Loucy (cell line): ENCODE results near the gene LYPD8.

Experiments
- H2AFZ ChIP-seq: fragments of 200-600 bp; sonication (generic); 2 replicates; pipeline ENCODE4 v1.6.0; 2016; ENCODE audit warnings: antibody characterized with exemption, mild to moderate bottlenecking, low read length, moderate library complexity
- H3F3A ChIP-seq: fragments of 200-600 bp; 2 replicates; pipeline ENCODE4 v1.6.0; 2016; ENCODE audit warnings: antibody characterized with exemption, low read depth, mild to moderate bottlenecking
- H3K27me3 ChIP-seq: fragments of 200-600 bp; sonication (generic); 2 replicates; pipeline ENCODE4 v1.6.1; 2014; ENCODE audit warnings: low read length, mild to moderate bottlenecking; ENCODE audit not compliant: insufficient read depth, poor library complexity, severe bottlenecking
- H3K36me3 ChIP-seq: fragments of 200-600 bp; sonication (generic); 2 replicates; pipeline ENCODE4 v1.6.1; 2016; ENCODE audit warnings: low read length; ENCODE audit not compliant: insufficient read depth
- H3K4me1 ChIP-seq: fragments of 200-600 bp; sonication (generic); 2 replicates; pipeline ENCODE4 v1.5.1; 2014; ENCODE audit warnings: low read length, mild to moderate bottlenecking; ENCODE audit not compliant: insufficient read depth, poor library complexity, severe bottlenecking
- H3K4me2 ChIP-seq: fragments of 200-600 bp; sonication (generic); 2 replicates; pipeline ENCODE4 v1.6.0; 2014; ENCODE audit warnings: antibody characterized with exemption, low read length, low read depth, mild to moderate bottlenecking; ENCODE audit not compliant: poor library complexity, severe bottlenecking
- H3K4me3 ChIP-seq: fragments of 200-600 bp; sonication (generic); 2 replicates; pipeline ENCODE4 v1.5.1; 2014; ENCODE audit warnings: low read length, mild to moderate bottlenecking, mixed read lengths; ENCODE audit not compliant: poor library complexity, severe bottlenecking
- H3K79me2 ChIP-seq: fragments of 200-600 bp; sonication (generic); 2 replicates; pipeline ENCODE4 v1.6.1; 2014; ENCODE audit warnings: low read length; ENCODE audit not compliant: insufficient read depth
- H3K9ac ChIP-seq: fragments of 200-600 bp; sonication (generic); 2 replicates; pipeline ENCODE4 v1.6.0; 2014; ENCODE audit warnings: mild to moderate bottlenecking, low read depth, low read length, moderate library complexity; ENCODE audit not compliant: poor library complexity, severe bottlenecking
- H3K9me2 ChIP-seq: fragments of 200-600 bp; sonication (generic); replicated peaks from 2 replicates; pipeline ENCODE4 v1.6.1; 2016; ENCODE audit warnings: low read depth, low read length, mixed read lengths
- H3K9me3 ChIP-seq: fragments of 200-600 bp; sonication (generic); 2 replicates; pipeline ENCODE4 v1.6.1; 2014; ENCODE audit warnings: mild to moderate bottlenecking, antibody characterized with exemption, low read length, low read depth; ENCODE audit not compliant: insufficient read depth
- H4K20me1 ChIP-seq: fragments of 200-600 bp; sonication (generic); 2 replicates; pipeline ENCODE4 v1.6.0; 2014; ENCODE audit warnings: antibody characterized with exemption, low read length, mild to moderate bottlenecking; ENCODE audit not compliant: insufficient read depth, poor library complexity, severe bottlenecking
- EZH2phosphoT487 ChIP-seq: fragments of 200-600 bp; IDR thresholded peaks from 2 replicates; pipeline ENCODE4 v1.6.1; 2018; ENCODE audit warnings: antibody characterized with exemption, mild to moderate bottlenecking, moderate library complexity, borderline replicate concordance
- TF ChIP-seq, protein P1 (sequence below): fragments of 200-600 bp; sonication (generic); conservative IDR thresholded peaks from 2 replicates; pipeline ENCODE4 v1.5.1; 2014; ENCODE audit warnings: mild to moderate bottlenecking, antibody characterized with exemption, low read length

LYPD8 gene

DNA sequence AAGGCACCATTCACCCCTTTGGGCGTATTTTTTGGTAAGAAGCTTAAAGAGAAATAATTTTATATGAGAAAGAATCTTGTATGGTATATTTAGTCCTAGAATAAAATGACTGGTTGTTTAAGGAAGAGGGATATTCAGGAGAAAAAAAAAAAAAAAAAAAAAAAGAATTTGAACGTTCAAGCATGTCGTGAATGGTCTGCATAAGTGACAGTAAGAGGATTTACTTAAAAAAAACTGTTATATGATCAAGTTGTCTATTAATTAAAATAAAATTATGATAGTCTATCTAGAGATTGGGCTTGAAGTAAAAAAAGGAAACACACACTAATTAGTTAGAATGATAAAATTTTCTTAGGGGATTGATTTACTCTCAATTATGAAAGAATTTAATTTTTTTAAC, 41.3 kb downstream of the LYPD8 start:
- H4K20me1 ChIP-seq = no peaks in the 10 kb centered on the region

DNA sequence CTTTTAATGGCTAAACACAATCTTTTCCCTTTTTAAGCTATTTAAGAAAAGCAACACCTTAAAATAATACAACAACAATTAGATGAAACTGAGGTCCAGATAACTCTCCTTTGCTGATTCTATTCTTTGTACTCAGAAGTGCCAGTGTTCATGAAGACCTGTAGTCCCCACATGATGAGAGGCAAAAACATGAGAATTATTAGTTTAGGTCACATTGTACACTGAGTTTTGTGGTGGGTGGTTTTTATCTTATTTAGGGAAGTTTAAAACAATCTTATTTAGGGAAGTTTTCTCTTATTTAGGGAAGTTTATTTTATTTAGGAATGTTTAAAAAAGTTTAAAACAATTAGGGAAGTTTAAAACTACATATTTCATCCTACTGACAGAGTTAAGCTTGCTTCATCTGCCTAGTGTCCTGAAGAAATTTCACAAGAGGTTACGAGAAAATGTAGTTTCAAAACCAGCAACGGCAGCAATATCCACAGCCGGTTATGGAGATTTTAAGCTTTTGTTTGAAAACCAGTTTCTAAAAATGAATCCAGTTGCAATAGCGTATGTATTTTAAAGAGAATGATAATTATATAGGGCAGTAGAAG, 45.2 kb downstream of the LYPD8 start:
- H3K9me3 ChIP-seq = peaks cover 6% of the 10 kb centered on the region
- no peaks in the 10 kb centered on the region for H3K27me3 ChIP-seq

More for the DNA sequence above, 41.3 kb downstream of the LYPD8 start:
- H3K27me3 ChIP-seq = no peaks in the 10 kb centered on the region
- H3K36me3 ChIP-seq = no peaks in the 10 kb centered on the region
- H3K4me3 ChIP-seq = no peak overlapping the region
- peaks cover 10% of the 10 kb centered on the region for H3K9me3 ChIP-seq
- no peaks in the 10 kb centered on the region for H3F3A ChIP-seq
- no peak overlapping the region for H3K9ac ChIP-seq
- no peak overlapping the region for H2AFZ ChIP-seq
- H3K4me1 ChIP-seq = no peaks in the 10 kb centered on the region
- no peaks in the 10 kb centered on the region for H3K9me2 ChIP-seq
- no peak overlapping the region for H3K4me2 ChIP-seq
- TF ChIP-seq EZH2phosphoT487 = no peak
- TF ChIP-seq, protein P1, sequence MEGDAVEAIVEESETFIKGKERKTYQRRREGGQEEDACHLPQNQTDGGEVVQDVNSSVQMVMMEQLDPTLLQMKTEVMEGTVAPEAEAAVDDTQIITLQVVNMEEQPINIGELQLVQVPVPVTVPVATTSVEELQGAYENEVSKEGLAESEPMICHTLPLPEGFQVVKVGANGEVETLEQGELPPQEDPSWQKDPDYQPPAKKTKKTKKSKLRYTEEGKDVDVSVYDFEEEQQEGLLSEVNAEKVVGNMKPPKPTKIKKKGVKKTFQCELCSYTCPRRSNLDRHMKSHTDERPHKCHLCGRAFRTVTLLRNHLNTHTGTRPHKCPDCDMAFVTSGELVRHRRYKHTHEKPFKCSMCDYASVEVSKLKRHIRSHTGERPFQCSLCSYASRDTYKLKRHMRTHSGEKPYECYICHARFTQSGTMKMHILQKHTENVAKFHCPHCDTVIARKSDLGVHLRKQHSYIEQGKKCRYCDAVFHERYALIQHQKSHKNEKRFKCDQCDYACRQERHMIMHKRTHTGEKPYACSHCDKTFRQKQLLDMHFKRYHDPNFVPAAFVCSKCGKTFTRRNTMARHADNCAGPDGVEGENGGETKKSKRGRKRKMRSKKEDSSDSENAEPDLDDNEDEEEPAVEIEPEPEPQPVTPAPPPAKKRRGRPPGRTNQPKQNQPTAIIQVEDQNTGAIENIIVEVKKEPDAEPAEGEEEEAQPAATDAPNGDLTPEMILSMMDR = no peak
- no peaks in the 10 kb centered on the region for H3K79me2 ChIP-seq

DNA sequence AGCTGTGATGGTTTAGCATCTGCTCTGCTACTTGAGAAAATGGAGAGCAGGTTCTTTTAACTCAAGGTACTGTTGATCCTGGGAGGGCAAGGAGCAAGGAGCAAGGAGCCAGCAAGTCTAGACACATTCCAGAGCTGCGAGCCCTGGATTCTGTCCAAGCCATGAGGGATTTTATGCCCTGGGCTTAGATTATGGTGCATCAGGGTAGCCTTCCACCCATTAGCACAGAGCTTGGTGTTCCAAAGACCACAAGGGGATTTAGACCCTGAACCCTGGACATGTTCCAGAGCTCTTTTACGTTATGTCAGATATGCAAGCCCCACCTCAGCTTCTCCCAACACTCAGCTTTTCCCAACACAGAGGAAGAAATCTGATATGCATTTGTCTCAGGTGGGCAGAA, 51.0 kb downstream of the LYPD8 start:
- Histone ChIP-seq H3K27me3 (no peaks in the 10 kb centered on the region), H4K20me1 (no peaks in the 10 kb centered on the region), H2AFZ (no peak overlapping the region), H3K9me2 (no peaks in the 10 kb centered on the region), H3K79me2 (no peaks in the 10 kb centered on the region), H3K4me3 (no peak overlapping the region), H3K4me2 (no peak overlapping the region), H3K9ac (no peak overlapping the region), H3F3A (no peaks in the 10 kb centered on the region), H3K9me3 (no peaks in the 10 kb centered on the region; the same call in 1 of the 2 replicates), H3K36me3 (no peaks in the 10 kb centered on the region), H3K4me1 (no peaks in the 10 kb centered on the region)
- no peak for TF ChIP-seq EZH2phosphoT487
- TF ChIP-seq, protein P1 = no peak

More for the DNA sequence above, 45.2 kb downstream of the LYPD8 start:
- Histone ChIP-seq H3K4me1 (no peaks in the 10 kb centered on the region), H3K79me2 (no peaks in the 10 kb centered on the region), H4K20me1 (no peaks in the 10 kb centered on the region), H3K9me2 (no peaks in the 10 kb centered on the region), H3K4me3 (no peak overlapping the region), H3K36me3 (no peaks in the 10 kb centered on the region), H2AFZ (no peak overlapping the region), H3K9ac (no peak overlapping the region), H3K4me2 (no peak overlapping the region), H3F3A (no peaks in the 10 kb centered on the region)
- no peak for TF ChIP-seq EZH2phosphoT487
- TF ChIP-seq, protein P1 = no peak
